GM21390 (cell line): ENCODE results near the gene ESF1.
A peak's percentile ranks its signal among the peaks of the same experiment; 100 is the strongest.

ENCODE experiments used
- ATAC-seq: cut with Tn5 transposase; IDR thresholded peaks from one replicate; pipeline ENCODE4 v1.9.1; 2021; ENCODE audit not compliant: unreplicated experiment

The ESF1 gene

GRCh38 chr20:13784893-13785715 lies at the start of gene ESF1, which contains the start of gene NDUFAF5:
TSS of gene ESF1 (minus strand) at chr20:13784919. CDS start at chr20:13783140, 1,779 bp downstream.
TSS of gene NDUFAF5 (plus strand) at chr20:13785028. CDS start at chr20:13785069, 41 bp downstream.
- ATAC-seq, result peak; percentile 96

DNA sequence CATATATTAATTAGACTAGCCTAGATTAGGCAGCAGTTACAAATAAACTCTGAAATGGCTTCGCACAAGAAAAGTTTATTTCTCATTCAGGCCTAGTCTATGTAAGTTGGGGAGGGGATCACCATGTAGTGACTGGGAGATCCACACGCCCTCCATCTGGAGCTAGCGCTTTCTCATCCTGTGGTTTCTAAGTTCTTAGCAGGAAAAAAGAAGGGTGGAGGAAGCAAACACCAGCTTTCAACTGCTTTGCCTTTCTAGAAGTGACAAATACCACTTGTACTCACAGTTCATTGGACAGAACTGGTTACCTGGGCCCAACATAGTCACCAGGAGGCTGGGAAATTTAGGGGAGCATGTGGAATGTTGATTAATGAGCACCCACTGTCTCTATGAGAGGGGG lies 46.8 kb upstream of the ESF1 start:
- no peak for ATAC-seq

DNA sequence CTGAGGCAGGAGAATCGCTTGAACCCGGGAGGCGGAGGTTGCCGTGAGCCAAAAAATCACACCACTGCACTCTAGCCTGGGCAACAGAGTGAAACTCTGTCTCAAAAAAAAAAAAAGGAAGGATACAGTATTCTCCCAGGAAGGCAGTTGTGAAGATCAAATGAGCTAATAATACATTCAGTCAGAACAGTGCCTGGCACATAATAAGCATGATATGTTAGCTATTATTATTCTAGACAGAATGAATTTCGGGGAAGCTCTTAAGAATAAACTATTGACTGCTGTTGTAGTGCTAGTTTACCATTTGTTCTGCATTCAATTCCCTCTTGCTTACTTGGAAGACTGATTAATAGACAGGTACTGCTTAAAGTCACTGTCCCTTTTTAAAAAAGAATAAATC lies 40.7 kb upstream of the ESF1 start:
- no peak for ATAC-seq

DNA sequence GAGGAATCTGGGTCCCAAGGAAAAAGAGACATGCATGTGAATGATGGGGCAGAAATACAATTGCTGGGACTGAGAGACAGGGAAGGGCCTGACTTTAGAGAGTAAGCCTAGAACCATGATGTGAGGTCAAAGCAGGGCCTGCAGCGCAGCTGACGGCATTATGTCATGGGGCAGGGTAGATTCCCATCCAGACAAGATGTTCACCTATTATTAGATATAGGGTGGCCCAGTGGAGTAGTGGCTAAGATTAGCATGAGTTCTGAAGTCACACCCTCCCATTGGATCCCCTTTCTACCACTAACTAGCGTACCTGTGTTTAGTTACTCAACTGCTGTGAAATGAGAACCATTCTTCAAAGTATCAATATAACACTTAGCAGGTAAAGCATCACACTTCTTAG lies 39.7 kb upstream of the ESF1 start:
- ATAC-seq, result no peak

DNA sequence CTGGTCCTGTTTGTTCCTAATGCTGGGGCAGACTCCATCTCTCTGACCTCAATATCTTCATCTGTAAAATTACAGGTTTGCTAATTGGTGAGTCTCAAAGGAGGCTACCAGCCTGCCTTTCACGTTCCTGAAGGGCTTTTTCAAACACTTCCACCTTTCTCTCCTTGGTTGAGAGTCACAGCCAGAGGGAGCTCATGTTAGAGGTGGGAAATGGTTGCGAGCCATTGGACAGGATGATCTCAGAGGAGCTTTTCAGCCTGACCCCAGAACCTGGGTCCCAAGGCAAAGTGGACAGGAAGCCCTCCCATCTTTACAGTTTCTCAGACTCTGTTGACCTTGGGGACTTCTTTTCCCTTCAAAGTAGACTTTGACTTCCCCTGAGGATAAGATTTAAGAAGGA lies 37.7 kb upstream of the ESF1 start:
- ATAC-seq, result no peak

- ATAC-seq, result no peak
Observed at GRCh38 chr20:13821876-13822275, 37.2 kb upstream of the ESF1 start.

DNA sequence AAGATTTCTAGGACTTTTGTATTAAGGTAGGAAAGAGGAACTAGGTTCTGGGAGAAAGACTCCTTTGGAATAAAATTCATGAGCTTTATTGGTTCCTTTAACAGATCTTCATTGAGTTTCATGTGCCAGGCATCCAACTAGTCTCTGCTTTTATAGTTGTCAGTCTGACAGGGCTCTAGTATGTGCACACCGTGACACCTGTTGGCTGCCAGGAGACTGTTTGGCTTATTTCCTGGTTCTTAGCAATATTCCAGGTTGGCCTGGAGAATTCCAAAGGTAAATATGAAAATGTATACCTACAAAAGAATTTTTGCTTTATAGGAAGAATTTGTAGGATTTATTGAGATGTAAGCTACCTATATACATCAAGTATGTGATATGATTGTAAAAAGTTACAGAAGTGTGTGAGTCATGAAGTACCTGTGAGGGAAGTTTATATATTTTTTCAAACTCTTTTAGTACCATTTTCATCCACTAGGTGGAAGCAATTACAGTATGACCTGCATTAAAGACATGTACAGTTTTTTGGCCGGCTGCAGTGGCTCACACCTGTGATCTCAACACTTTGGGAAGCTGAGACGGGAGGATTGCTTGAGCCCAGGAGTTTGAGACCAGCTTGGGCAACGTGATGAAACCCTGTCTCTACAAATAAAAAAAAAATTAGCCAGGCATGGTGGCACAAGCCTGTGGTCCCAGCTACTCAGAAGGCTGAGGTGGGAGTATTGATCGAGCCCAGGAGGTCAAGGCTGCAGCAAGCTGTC lies 35.3 kb upstream of the ESF1 start:
- ATAC-seq, result peak; percentile 84

DNA sequence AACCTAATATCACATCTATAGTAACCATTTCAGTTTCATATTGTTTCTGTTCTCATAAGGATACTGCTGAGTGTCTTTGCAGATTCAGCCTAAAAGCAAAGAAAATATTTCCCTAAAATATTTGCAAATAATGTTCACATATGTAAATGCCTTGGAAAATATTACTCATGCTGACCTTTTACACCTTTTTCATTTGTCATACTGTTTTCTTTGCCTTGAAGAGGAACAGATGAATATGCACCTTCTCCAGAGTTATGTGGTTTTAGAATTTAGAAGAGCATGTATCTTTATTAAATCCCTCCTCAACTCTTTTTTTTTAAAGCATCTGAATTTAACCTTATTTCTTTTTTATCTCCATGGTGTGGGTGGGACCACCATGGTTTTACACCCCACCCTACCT lies 32.6 kb upstream of the ESF1 start:
- ATAC-seq, result no peak

- no peak for ATAC-seq
Observed at GRCh38 chr20:13816757-13817156, 32.0 kb upstream of the ESF1 start.

GRCh38 chr20:13814672-13815071 lies 30.0 kb upstream of the ESF1 start:
- no peak for ATAC-seq

- no peak for ATAC-seq
Observed at GRCh38 chr20:13813910-13814309, 29.2 kb upstream of the ESF1 start.

DNA sequence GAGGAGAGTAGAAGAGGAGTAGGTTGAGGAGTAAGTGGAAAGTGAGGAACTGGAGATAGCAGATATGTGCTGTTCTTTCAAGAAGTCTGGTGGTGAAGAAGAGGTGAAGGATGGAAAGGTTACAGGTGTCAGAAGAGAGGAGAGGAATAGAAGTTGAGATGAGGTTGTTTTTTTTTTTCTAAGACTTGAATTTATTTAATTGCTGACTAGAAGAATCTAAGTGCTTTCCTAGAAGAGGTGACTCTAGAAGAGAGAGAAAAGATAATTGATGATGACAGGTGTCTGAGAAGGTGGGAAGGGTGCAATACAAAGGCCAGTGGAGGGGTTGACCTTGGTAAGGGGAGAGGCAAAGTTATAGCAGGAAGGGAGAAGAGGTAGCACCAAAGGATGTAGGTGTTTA lies 25.7 kb upstream of the ESF1 start:
- no peak for ATAC-seq

GRCh38 chr20:13809855-13810254 lies 25.1 kb upstream of the ESF1 start:
- ATAC-seq, result no peak

DNA sequence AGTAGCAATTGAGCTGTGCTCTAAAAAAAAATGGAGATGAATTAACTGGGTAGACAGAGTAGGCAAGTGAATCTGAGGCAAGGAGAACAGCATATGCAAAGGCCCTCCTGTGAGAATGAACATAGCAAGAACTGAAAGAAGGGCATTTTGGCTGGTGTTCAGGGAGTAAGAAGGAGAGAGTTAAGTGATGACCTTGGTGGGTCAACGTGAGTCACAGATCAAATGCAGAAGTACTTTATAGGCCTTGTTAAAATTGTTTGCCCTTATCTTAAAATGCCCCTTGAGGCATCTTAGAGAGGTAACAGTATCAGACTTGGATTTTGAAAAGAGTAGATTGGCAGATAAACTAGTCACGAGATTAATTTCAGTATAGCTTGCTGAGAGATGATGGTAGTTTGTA lies 24.7 kb upstream of the ESF1 start:
- no peak for ATAC-seq

DNA sequence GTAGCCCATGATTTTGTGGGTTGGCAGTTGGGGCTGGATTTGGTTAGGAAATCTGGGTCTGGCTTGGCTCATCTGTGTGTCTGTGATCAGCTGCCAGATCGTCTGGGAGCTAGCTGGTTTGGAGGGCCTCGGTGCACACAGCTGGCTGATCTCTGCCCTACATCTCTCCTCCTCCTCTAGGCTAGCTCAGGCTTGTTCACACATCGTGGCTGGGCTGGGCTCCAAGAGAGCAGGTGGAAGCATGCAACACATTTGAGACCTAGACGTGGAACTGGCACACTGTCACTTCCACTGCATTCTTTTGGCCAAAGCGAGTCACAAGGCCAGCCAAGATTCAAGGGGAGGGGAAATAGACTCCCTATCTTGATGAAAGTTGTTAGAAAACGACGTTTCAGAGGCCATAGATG lies 16.0 kb upstream of the ESF1 start:
- no peak for ATAC-seq

- ATAC-seq, result no peak
Observed at GRCh38 chr20:13799974-13800373, 15.3 kb upstream of the ESF1 start.

GRCh38 chr20:13799040-13799439 lies 14.3 kb upstream of the ESF1 start:
- ATAC-seq, result no peak

- ATAC-seq, result no peak
Observed at GRCh38 chr20:13794667-13795066, 9.9 kb upstream of the ESF1 start.

DNA sequence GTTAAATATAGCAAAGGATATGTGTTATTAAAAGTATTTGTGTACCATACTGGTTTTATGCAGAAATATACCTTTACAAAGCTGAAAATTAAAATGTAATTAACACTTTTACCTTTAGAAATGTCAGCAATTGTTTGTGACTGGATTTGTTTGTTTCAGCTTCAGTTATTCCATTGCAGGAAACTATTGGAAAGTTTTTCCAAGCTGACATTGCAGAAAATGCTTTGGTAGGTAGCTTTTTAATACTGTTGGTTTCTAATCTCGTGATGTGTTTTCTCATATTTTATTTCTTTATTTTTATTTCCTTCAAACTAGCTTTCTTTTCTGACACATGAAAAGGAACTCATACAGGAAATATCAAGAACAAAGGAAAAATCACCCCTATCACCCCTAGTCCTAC lies 8.3 kb upstream of the ESF1 start:
- ATAC-seq, result no peak

- no peak for ATAC-seq
Observed at GRCh38 chr20:13791540-13792459, 7.1 kb upstream of the ESF1 start.

- ATAC-seq, result no peak
Observed at GRCh38 chr20:13790708-13791107, 6.0 kb upstream of the ESF1 start.
